Measurements from ENCODE around the gene LRCOL1. TPM values are rescaled to one million over a fixed set of nuclear protein-coding genes. Genes with fewer than 3 reads are reported as not detected.
A peak's percentile ranks its signal among the peaks of the same experiment; 100 is the strongest.

Gene LRCOL1
- total and polyA plus RNA-seq, 2 of the 8 experiments (the other 6 are each of a cell fraction or from before 2014, with no cell fraction given) = not detected

- DNase-seq (ENCODE audit: low read depth in 1 of 2, low spot score in 2 of 2) = no peak
- Histone ChIP-seq H3K56ac (replicated peaks; ENCODE audit: insufficient read length, low read depth, low read length) (no peak overlapping the region), H3K18ac (ENCODE audit: extremely low read depth, low read length) (no peak overlapping the region), H3K79me2 (ENCODE audit: control insufficient read depth in 1 of 2, insufficient read depth in 2 of 2, low read length in 2 of 2) (peaks cover 0 to 5% of the 10 kb centered on the region in 2 experiments; a peak in 1 of 4 replicates), H2BK15ac (ENCODE audit: low read length) (no peak overlapping the region), H3K14ac (ENCODE audit: insufficient read length) (no peak overlapping the region), H3K27ac (ENCODE audit: low read depth, low read length) (no peak overlapping the region), H2BK20ac (ENCODE audit: low read length) (no peak overlapping the region), H3K27me3 (replicated peaks in 1 of 4; ENCODE audit: control insufficient read depth in 3 of 4, extremely low read depth in 1 of 4, insufficient read depth in 3 of 4, low read length in 3 of 4) (peaks cover 0 to under 1% (median 0%) of the 10 kb centered on the region in 4 experiments; a peak in 3 of 7 replicates), H3K79me1 (ENCODE audit: low read depth, low read length) (peaks cover 11% of the 10 kb centered on the region; the same call in 1 of the 2 replicates), H4K8ac (ENCODE audit: extremely low read depth, insufficient read depth, low read length) (0 out of 2 replicates have a peak overlapping the region, but pooled peaks have one; percentile 5), H3K9me3 (ENCODE audit: insufficient read depth in 2 of 2, low read depth in 1 of 2, low read length in 1 of 2) (no peaks in the 10 kb centered on the region), H4K5ac (ENCODE audit: insufficient read length, low read depth, low read length) (no peak overlapping the region), H3K4me1 (replicated peaks in 1 of 4; ENCODE audit: control insufficient read depth in 3 of 4, insufficient read depth in 4 of 4, low read length in 3 of 4) (no peaks in the 10 kb centered on the region), H3K4me3 (ENCODE audit: extremely low read depth in 1 of 4, insufficient read depth in 2 of 4, low read depth in 3 of 4, low read length in 4 of 4) (no peak overlapping the region), H2BK5ac (ENCODE audit: low read depth, low read length) (no peak overlapping the region), H4K20me1 (replicated peaks in 1 of 2; ENCODE audit: control insufficient read depth in 1 of 2, insufficient read depth in 2 of 2, low read length in 2 of 2) (peaks cover 24 to 45% of the 10 kb centered on the region in 2 experiments), H2AK5ac (ENCODE audit: low read depth, low read length) (no peak overlapping the region), H3K36me3 (ENCODE audit: control insufficient read depth in 2 of 4, insufficient read depth in 4 of 4, low read length in 3 of 4) (peaks cover 2 to 57% (median 15%) of the 10 kb centered on the region in 4 experiments; a peak in 5 of 8 replicates), H3K4me2 (ENCODE audit: insufficient read depth in 1 of 2, low read depth in 2 of 2, low read length in 2 of 2) (no peak overlapping the region), H2BK120ac (replicated peaks; ENCODE audit: low read depth, low read length) (no peak overlapping the region), H3K9ac (replicated peaks in 1 of 4; ENCODE audit: extremely low read depth in 1 of 4, low read depth in 3 of 4, low read length in 3 of 4) (no peak overlapping the region), H2BK12ac (ENCODE audit: low read depth, low read length) (no peak overlapping the region), H3K4ac (replicated peaks; ENCODE audit: insufficient read length, low read depth, low read length) (no peak overlapping the region), H3K23ac (ENCODE audit: insufficient read length) (no peak overlapping the region), H2AFZ (ENCODE audit: low read length) (no peak overlapping the region), H4K91ac (replicated peaks; ENCODE audit: insufficient read length, low read length) (no peak overlapping the region), H3K23me2 (ENCODE audit: low read depth, low read length) (no peaks in the 10 kb centered on the region)
- no peak for FAIRE-seq
- 96% methylated on average over 9 of the region's 27 CpGs; no CpG with 5 or more reads in 1 of the 2 experiments for WGBS, 2 experiments (ENCODE audit: extremely low coverage in 1 of 2, insufficient coverage in 1 of 2, insufficient read length in 1 of 2, insufficient replicate concordance in 2 of 2, low coverage in 1 of 2, low lambda C conversion rate in 2 of 2, missing lambda C conversion rate in 1 of 2)
- POLR2A ChIA-PET (ENCODE audit: partially characterized antibody) = interaction anchor here (8.7 kb wide), 1 partner anchor 10 kb away, joined by 60 read pairs; no protein-coding TSS in a partner anchor
- TF ChIP-seq SP1 (IDR thresholded peaks at IDR 0.05; ENCODE audit: low read depth, low read length) = no peak
- no peak for TF ChIP-seq CHD1 (IDR thresholded peaks at IDR 0.05; ENCODE audit: low read depth, low read length)
- no peak for TF ChIP-seq RFX5 (IDR thresholded peaks at IDR 0.05; ENCODE audit: borderline replicate concordance, low read depth, low read length)
- CTCF ChIA-PET (ENCODE audit: partially characterized antibody) = no interaction called here
Observed at GRCh38 chr12:132571051-132571450, 39.3 kb downstream of the LRCOL1 start.

Data from H1 (cell line).